Neural progenitor cell (in vitro differentiated cells): Measurements from ENCODE around the gene UBXN1. TPM values are rescaled to one million over a fixed set of nuclear protein-coding genes. Genes with fewer than 3 reads are reported as not detected.
A peak's percentile ranks its signal among the peaks of the same experiment; 100 is the strongest.

ENCODE experiments used
- DNase-seq: peaks from one replicate; pipeline ENCODE4 v3.0.0-alpha.2; 2016; ENCODE audit warnings: low spot score
- H2AFZ ChIP-seq: fragments of 200-600 bp; sonication (generic); replicated peaks from 2 replicates; pipeline ENCODE4 v1.6.1; 2016; ENCODE audit warnings: antibody characterized with exemption
- H3F3A ChIP-seq: fragments of 200-600 bp; sonication (generic); 2 replicates; pipeline ENCODE4 v1.6.1; 2016; ENCODE audit warnings: antibody characterized with exemption, low read depth
- H3K27ac ChIP-seq: fragments of 200-600 bp; sonication (generic); 2 replicates; pipeline ENCODE4 v1.5.1; 2016; ENCODE audit warnings: mild to moderate bottlenecking
- H3K27me3 ChIP-seq: fragments of 200-600 bp; sonication (generic); 2 replicates; pipeline ENCODE4 v1.6.1; 2016; ENCODE audit warnings: mild to moderate bottlenecking, moderate library complexity
- H3K36me3 ChIP-seq: fragments of 200-600 bp; sonication (generic); 2 replicates; pipeline ENCODE4 v1.5.1; 2016
- H3K4me1 ChIP-seq: fragments of 200-600 bp; sonication (generic); 2 replicates; pipeline ENCODE4 v1.6.1; 2016; ENCODE audit warnings: mixed run types
- H3K4me2 ChIP-seq: fragments of 200-600 bp; sonication (generic); 2 replicates; pipeline ENCODE4 v1.6.1; 2016
- H3K4me3 ChIP-seq: fragments of 200-600 bp; sonication (generic); 2 replicates; pipeline ENCODE4 v1.5.1; 2016
- H3K79me2 ChIP-seq: fragments of 200-600 bp; sonication (generic); 2 replicates; pipeline ENCODE4 v1.6.1; 2016; ENCODE audit warnings: low read depth
- H3K9ac ChIP-seq: fragments of 200-600 bp; sonication (generic); 2 replicates; pipeline ENCODE4 v1.6.1; 2016
- H3K9me3 ChIP-seq: fragments of 200-600 bp; sonication (generic); 2 replicates; pipeline ENCODE4 v1.5.1; 2016; ENCODE audit warnings: low read depth
- H4K20me1 ChIP-seq: fragments of 200-600 bp; sonication (generic); 2 replicates; pipeline ENCODE4 v1.6.1; 2016; ENCODE audit warnings: low read depth
- H3K27ac Mint-ChIP-seq: 3 replicates; pipeline ENCODE4 v1.8.0; 2021; ENCODE audit warnings: mixed read lengths
- H3K27me3 Mint-ChIP-seq: 2 replicates; pipeline ENCODE4 v1.8.0; 2022; ENCODE audit warnings: low read depth, mild to moderate bottlenecking, inconsistent platforms, moderate library complexity, mixed read lengths; ENCODE audit not compliant: insufficient read depth
- H3K36me3 Mint-ChIP-seq: 3 replicates; pipeline ENCODE4 v1.8.0; 2021; ENCODE audit warnings: mixed read lengths
- H3K4me1 Mint-ChIP-seq: 3 replicates; pipeline ENCODE4 v1.8.0; 2021; ENCODE audit warnings: mixed read lengths
- H3K4me3 Mint-ChIP-seq: 3 replicates; pipeline ENCODE4 v1.8.0; 2021; ENCODE audit warnings: mild to moderate bottlenecking, moderate library complexity, mixed read lengths
- H3K9me3 Mint-ChIP-seq: 3 replicates; pipeline ENCODE4 v1.8.0; 2020; ENCODE audit warnings: mixed read lengths
- CTCF ChIP-seq: fragments of 200-600 bp; sonication (generic); IDR thresholded peaks from 2 replicates; pipeline ENCODE4 v1.5.1; 2017; ENCODE audit warnings: antibody characterized with exemption, mild to moderate bottlenecking
- EZH2 ChIP-seq: fragments of 200-600 bp; sonication (generic); IDR thresholded peaks from 2 replicates; pipeline ENCODE4 v1.6.1; 2017; ENCODE audit warnings: antibody characterized with exemption, mild to moderate bottlenecking, moderate library complexity
- EZH2phosphoT487 ChIP-seq: fragments of 200-600 bp; sonication (generic); IDR thresholded peaks from 2 replicates; pipeline ENCODE4 v1.6.1; 2017; ENCODE audit warnings: antibody characterized with exemption
- total RNA-seq: library from RNA; depleted of rRNA; stranded (reverse); fragments of >200 nt; gene quantifications from 2 replicates; pipeline ENCODE4 v1.2.3, GENCODE V29; 2015; ENCODE audit warnings: low replicate concordance

UBXN1 gene
- total RNA-seq, 1 donor from 2014 or later = 60.7 TPM

DNA sequence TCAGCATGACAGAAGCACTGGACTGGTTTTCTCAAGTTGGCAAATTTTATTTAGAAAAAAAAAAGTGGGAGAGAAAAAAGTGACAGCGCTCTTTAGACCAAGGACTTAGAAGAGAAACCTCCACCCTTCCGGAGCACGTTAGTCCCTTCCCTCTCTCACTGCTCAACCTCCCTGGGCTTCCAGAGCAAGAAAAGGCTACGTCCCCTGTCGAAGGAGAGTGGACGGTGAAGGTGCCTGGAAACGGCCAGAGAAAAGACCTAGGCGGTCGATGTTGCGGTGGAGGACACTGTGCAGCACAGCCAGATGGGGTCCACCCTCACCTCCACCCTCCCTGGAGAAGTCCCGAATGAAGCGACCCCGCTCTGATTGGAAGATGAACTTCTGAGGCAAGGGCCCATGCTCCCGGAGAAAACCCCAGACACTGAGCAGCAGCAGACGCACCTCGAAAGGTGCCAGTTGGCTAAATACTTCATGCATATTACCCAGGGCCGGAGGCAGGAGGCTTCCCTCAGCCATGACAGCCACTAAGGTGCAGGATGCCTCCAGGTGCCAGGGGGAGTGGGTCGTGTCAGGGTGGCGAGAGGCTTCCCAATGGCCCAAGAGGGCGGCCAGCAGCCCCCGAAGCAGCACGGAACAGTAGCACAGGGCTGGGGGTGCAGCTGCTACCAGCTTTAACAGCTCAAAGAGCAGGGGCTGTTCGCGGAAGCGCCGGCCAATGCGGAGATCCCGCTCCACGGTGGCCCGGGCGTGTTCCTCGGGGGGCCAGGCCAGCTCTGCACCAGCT, 31.9 kb downstream of the UBXN1 start:
- H2AFZ ChIP-seq = no peak overlapping the region
- peak overlapping the region; percentile 53 for H3K4me2 ChIP-seq
- peaks cover 6% of the 10 kb centered on the region for H3K4me1 ChIP-seq
- Mint-ChIP-seq H3K36me3 (peaks cover 9% of the 10 kb centered on the region), H3K4me1 (peaks cover 18% of the 10 kb centered on the region), H3K9me3 (no peaks in the 10 kb centered on the region), H3K4me3 (peak overlapping the region; percentile 100), H3K27ac (peak overlapping the region; percentile 34), H3K27me3 (peaks cover 8% of the 10 kb centered on the region)
- no peak overlapping the region for H3K27ac ChIP-seq
- H3K36me3 ChIP-seq = no peaks in the 10 kb centered on the region
- peaks cover 16% of the 10 kb centered on the region for H3F3A ChIP-seq
- H3K9ac ChIP-seq = no peak overlapping the region
- peaks cover 62% of the 10 kb centered on the region for H3K79me2 ChIP-seq
- peaks cover 17% of the 10 kb centered on the region for H4K20me1 ChIP-seq
- H3K9me3 ChIP-seq = no peaks in the 10 kb centered on the region
- H3K27me3 ChIP-seq = no peaks in the 10 kb centered on the region
- TF ChIP-seq EZH2phosphoT487 = no peak
- no peak for TF ChIP-seq CTCF
- TF ChIP-seq EZH2 = no peak
- H3K4me3 ChIP-seq = no peak overlapping the region
- no peak for DNase-seq

DNA sequence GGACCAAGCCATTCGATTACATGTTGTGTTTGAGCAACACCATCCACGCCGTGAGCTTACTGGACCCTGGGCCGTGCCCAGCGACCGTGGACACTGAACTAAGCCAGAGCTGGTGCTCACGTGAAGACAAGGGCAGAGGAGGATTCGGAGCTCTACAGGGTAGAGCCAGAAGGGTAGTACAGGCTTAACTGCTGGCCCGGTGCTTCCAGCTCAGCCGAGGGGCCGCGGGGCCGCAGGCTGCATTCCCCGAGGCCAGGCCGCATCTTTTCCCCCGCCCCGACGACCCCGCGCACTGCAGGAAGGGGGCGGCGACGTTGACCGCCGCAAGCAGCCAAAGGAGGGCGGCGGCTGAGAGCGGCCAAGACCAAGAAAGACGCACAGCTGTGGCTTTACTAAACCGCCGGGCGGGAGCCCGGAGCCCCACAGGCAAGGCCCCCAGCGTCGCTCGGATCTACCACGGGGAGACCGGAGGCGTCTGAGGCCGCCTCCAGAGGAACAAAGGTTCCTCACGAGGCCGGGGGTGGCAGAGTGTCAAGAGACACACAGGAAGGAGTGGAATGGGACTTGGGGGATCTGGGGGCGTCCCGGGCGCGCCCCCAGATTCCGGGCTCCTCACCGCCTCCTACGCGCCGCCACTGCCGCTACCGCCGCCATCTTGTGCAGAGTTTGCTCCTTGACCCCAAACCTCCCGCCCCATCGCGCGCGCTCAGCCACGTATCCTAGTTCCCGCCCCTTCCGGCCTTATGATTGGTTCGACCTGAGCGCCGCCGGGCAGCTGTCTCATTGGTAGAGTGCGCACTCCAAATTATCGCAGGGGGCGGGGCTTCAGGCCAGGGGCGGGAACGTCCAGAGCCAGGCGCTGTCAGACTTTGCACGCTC, 32.7 kb downstream of the UBXN1 start, which contains the start of gene GANAB:
GANAB (minus strand) TSS at position 668 of the 879 bp plus-strand sequence; CDS start at position 654, 14 bp downstream.
- Histone ChIP-seq H2AFZ (peak within 1 kb of the TSS; percentile 81), H3K79me2 (peaks cover 62% of the 10 kb centered on the region), H3K9ac (peak within 1 kb of the TSS; percentile 99), H3F3A (peaks cover 16% of the 10 kb centered on the region), H3K4me2 (peak within 1 kb of the TSS; percentile 95), H3K36me3 (no peaks in the 10 kb centered on the region), H3K9me3 (no peaks in the 10 kb centered on the region), H4K20me1 (peaks cover 20% of the 10 kb centered on the region), H3K4me3 (peak within 1 kb of the TSS; percentile 98), H3K4me1 (peaks cover 6% of the 10 kb centered on the region), H3K27me3 (no peaks in the 10 kb centered on the region), H3K27ac (peak within 1 kb of the TSS; percentile 94)
- Mint-ChIP-seq H3K4me1 (peaks cover 15% of the 10 kb centered on the region), H3K27ac (peak within 1 kb of the TSS; percentile 99), H3K9me3 (no peaks in the 10 kb centered on the region), H3K27me3 (peaks cover 8% of the 10 kb centered on the region), H3K4me3 (peak within 1 kb of the TSS; percentile 100), H3K36me3 (peaks cover 12% of the 10 kb centered on the region)
- peak; percentile 4 for TF ChIP-seq CTCF
- TF ChIP-seq EZH2 = no peak
- DNase-seq = peak; percentile 100

DNA sequence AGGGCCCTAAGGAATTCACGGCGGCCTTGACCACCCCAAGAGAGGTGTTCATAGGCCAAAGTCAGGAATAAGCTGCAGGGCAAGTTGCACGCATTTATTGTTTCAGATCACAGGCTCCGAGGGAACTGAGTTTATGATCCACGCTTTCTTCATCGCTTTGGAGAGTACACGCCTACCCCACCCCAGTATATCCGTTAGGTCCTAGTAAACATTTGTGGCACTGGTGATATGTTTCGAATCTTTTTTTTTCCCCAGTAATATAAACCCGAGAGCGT, 33.3 kb downstream of the UBXN1 start:
- Histone ChIP-seq H3K9me3 (no peaks in the 10 kb centered on the region), H3K27me3 (no peaks in the 10 kb centered on the region), H3K4me1 (peaks cover 6% of the 10 kb centered on the region), H3K36me3 (no peaks in the 10 kb centered on the region), H3K79me2 (peaks cover 62% of the 10 kb centered on the region), H3K9ac (peak overlapping the region; percentile 99), H3K27ac (peak overlapping the region; percentile 94), H3F3A (peaks cover 16% of the 10 kb centered on the region), H4K20me1 (peaks cover 20% of the 10 kb centered on the region), H3K4me3 (peak overlapping the region; percentile 98), H2AFZ (no peak overlapping the region), H3K4me2 (peak overlapping the region; percentile 95)
- no peak for TF ChIP-seq CTCF
- no peak for TF ChIP-seq EZH2phosphoT487
- no peak for TF ChIP-seq EZH2
- H3K36me3 Mint-ChIP-seq = peaks cover 15% of the 10 kb centered on the region
- peak overlapping the region; percentile 100 for H3K4me3 Mint-ChIP-seq
- peaks cover 15% of the 10 kb centered on the region for H3K4me1 Mint-ChIP-seq
- DNase-seq = no peak
- H3K27ac Mint-ChIP-seq = peak overlapping the region; percentile 99
- H3K9me3 Mint-ChIP-seq = no peaks in the 10 kb centered on the region
- peaks cover 8% of the 10 kb centered on the region for H3K27me3 Mint-ChIP-seq
